A549 (cell line): ENCODE measurements around the gene MVB12B. TPM values are rescaled to one million over a fixed set of nuclear protein-coding genes. Genes with fewer than 3 reads are reported as not detected.
A peak's percentile ranks its signal among the peaks of the same experiment; 100 is the strongest.

Experiments
- ATAC-seq, 2 experiments: fragments of 200-7000 bp in 1 of 2; fragments of >200 bp in 1 of 2; cut with Nextera tagmentation in 1 of 2; cut with Tn5 transposase in 1 of 2; 3 replicates each; pipeline versions ENCODE4 v1.8.0 to v1.9.1; 2018 to 2020; ENCODE audit warnings: mild to moderate bottlenecking in 1 of 2, moderate library complexity in 1 of 2
- CTCF ChIA-PET: fragments of 300-600 bp; sonication (Branson Sonifier 250); formaldehyde crosslinking; extraction: SDS; loops from one replicate; lab custom pipeline; 2021; ENCODE audit warnings: antibody characterized with exemption, inconsistent platforms; lab: Yijun Ruan, JAX
- POLR2A ChIA-PET: fragments of 350-600 bp; formaldehyde crosslinking; extraction: SDS; loops from one replicate; lab custom pipeline; 2021; ENCODE audit warnings: antibody characterized with exemption, inconsistent platforms; lab: Yijun Ruan, JAX
- DNase-seq, 2 experiments: peaks; one replicate each; pipeline versions ENCODE4 v3.0.0 to v3.0.0-alpha.2; 2011 to 2016; ENCODE audit warnings: low read depth in 1 of 2, low spot score in 1 of 2
- FAIRE-seq: peaks from 2 replicates; lab custom pipeline; 2011; peaks lifted over from hg19 to GRCh38; lab: Jason Lieb, UNC
- H3K27ac ChIP-seq, 2 experiments: fragments of >200 bp; sonication (Bioruptor Twin); formaldehyde crosslinking; 3 replicates each; pipeline ENCODE4 v1.5.1; 2016 to 2017
- H3K4me1 ChIP-seq: fragments of >200 bp; sonication (Bioruptor Twin); formaldehyde crosslinking; 3 replicates; pipeline ENCODE4 v1.6.1; 2016
- H3K4me2 ChIP-seq: fragments of >200 bp; sonication (Bioruptor Twin); formaldehyde crosslinking; 3 replicates; pipeline ENCODE4 v1.6.1; 2016
- H3K4me3 ChIP-seq: fragments of >200 bp; sonication (Bioruptor Twin); formaldehyde crosslinking; 3 replicates; pipeline ENCODE4 v1.5.1; 2016
- H3K9me3 ChIP-seq: fragments of >200 bp; sonication (Bioruptor Twin); formaldehyde crosslinking; 3 replicates; pipeline ENCODE4 v1.6.1; 2016
- BHLHE40 ChIP-seq: IDR thresholded peaks from 2 replicates; pipeline ENCODE4 v1.6.1; 2012; ENCODE audit warnings: low read depth, low read length, inconsistent platforms
- CBX2 ChIP-seq: fragments of 200-600 bp; sonication (generic); IDR thresholded peaks from 2 replicates; pipeline ENCODE4 v1.6.1; 2016; ENCODE audit warnings: low read depth, mild to moderate bottlenecking, borderline replicate concordance
- CBX8 ChIP-seq: fragments of 200-600 bp; sonication (generic); IDR thresholded peaks from 2 replicates; pipeline ENCODE4 v1.6.1; 2016
- CHD2 ChIP-seq: fragments of 150-350 bp; IDR thresholded peaks from 2 replicates; pipeline ENCODE4 v1.6.1; 2014; ENCODE audit warnings: low read length; ENCODE audit not compliant: partially characterized antibody
- CHD4 ChIP-seq: fragments of 200-600 bp; sonication (generic); IDR thresholded peaks from 2 replicates; pipeline ENCODE4 v1.6.1; 2016; ENCODE audit warnings: antibody characterized with exemption, mild to moderate bottlenecking, borderline replicate concordance
- CTCF ChIP-seq: fragments of >200 bp; sonication (Bioruptor Twin); formaldehyde crosslinking; IDR thresholded peaks from 3 replicates; pipeline ENCODE4 v1.5.1; 2016
- E2F6 ChIP-seq: IDR thresholded peaks from 2 replicates; pipeline ENCODE4 v1.6.1; 2012; ENCODE audit warnings: low read depth, borderline replicate concordance
- EHF ChIP-seq: fragments of 250-450 bp; sonication (Bioruptor Pico); IDR thresholded peaks from 2 replicates; pipeline ENCODE4 v1.5.0; 2020; ENCODE audit warnings: mild to moderate bottlenecking
- EHMT2 ChIP-seq: fragments of 200-600 bp; sonication (generic); IDR thresholded peaks from 2 replicates; pipeline ENCODE4 v1.6.1; 2016; ENCODE audit warnings: antibody characterized with exemption, low read depth, mild to moderate bottlenecking, moderate library complexity
- ESRRA ChIP-seq: fragments of 150-350 bp; IDR thresholded peaks from 2 replicates; pipeline ENCODE4 v1.6.1; 2014; ENCODE audit warnings: mild to moderate bottlenecking, low read length, borderline replicate concordance
- FOXS1 ChIP-seq: fragments of 250-450 bp; sonication (Bioruptor Pico); IDR thresholded peaks from 2 replicates; pipeline ENCODE4 v1.5.0; 2020; ENCODE audit warnings: mild to moderate bottlenecking, moderate library complexity
- GATA3 ChIP-seq: IDR thresholded peaks from 2 replicates; pipeline ENCODE4 v1.6.1; 2012; ENCODE audit warnings: borderline replicate concordance
- HES2 ChIP-seq: fragments of >200 bp; sonication (Bioruptor Twin); formaldehyde crosslinking; IDR thresholded peaks from 2 replicates; pipeline ENCODE4 v1.6.1; 2016
- HEYL ChIP-seq: fragments of 250-450 bp; sonication (Bioruptor Pico); IDR thresholded peaks from 2 replicates; pipeline ENCODE4 v1.8.0; 2021; ENCODE audit warnings: mild to moderate bottlenecking, moderate library complexity
- KDM5A ChIP-seq: fragments of 200-600 bp; sonication (generic); IDR thresholded peaks from 2 replicates; pipeline ENCODE4 v1.6.1; 2016; ENCODE audit warnings: antibody characterized with exemption, mild to moderate bottlenecking
- MAFK ChIP-seq: fragments of 450-650 bp; IDR thresholded peaks from 2 replicates; pipeline ENCODE4 v1.6.1; 2014; ENCODE audit not compliant: partially characterized antibody
- MAZ ChIP-seq: fragments of 150-350 bp; IDR thresholded peaks from 2 replicates; pipeline ENCODE4 v1.6.1; 2014; ENCODE audit warnings: antibody characterized with exemption, low read depth, low read length, borderline replicate concordance
- PBX3 ChIP-seq: IDR thresholded peaks from 2 replicates; pipeline ENCODE4 v1.6.1; 2012
- RNF2 ChIP-seq: fragments of 200-600 bp; sonication (generic); IDR thresholded peaks from 2 replicates; pipeline ENCODE4 v1.6.1; 2016; ENCODE audit warnings: low read depth, mild to moderate bottlenecking, antibody characterized with exemption, moderate library complexity, borderline replicate concordance
- ZC3H11A ChIP-seq: fragments of 450-650 bp; IDR thresholded peaks from 2 replicates; pipeline ENCODE4 v1.6.1; 2014; ENCODE audit warnings: antibody characterized with exemption, mild to moderate bottlenecking
- ZFP36 ChIP-seq: fragments of 450-650 bp; IDR thresholded peaks from 2 replicates; pipeline ENCODE4 v1.6.1; 2014; ENCODE audit warnings: borderline replicate concordance; ENCODE audit not compliant: partially characterized antibody
- WGBS: methylation state at CpG from one replicate; pipeline ENCODE4 v1.1.6; 2017; ENCODE audit errors: missing lambda C conversion rate; 5-methylcytosine and 5-hydroxymethylcytosine counted together
- polyA plus RNA-seq, 4 experiments: library from polyadenylated mRNA; depleted of rRNA in 3 of 4; stranded (reverse); fragments of >200 nt; fragmentation: RNase III in 1 of 4; extraction: RNeasy Plus Mini Kit Qiagen cat#74134 plus additional on column Dnase treatment in 1 of 4; gene quantifications; 2 replicates in 3 of 4; 3 replicates in 1 of 4; pipeline ENCODE4 v1.2.3, GENCODE V29; 2011 to 2017

Gene MVB12B
- polyA plus RNA-seq, 2 of the 4 experiments (the other 2 are of a cell fraction): 4.6 to 5.9 TPM

GRCh38 chr9:126367616-126368015 lies 41.0 kb downstream of the MVB12B start:
- FAIRE-seq: no peak
- POLR2A ChIA-PET: no interaction called here

GRCh38 chr9:126368020-126368419 lies 41.4 kb downstream of the MVB12B start:
- no peak for ATAC-seq
- WGBS: 91% methylated on average over 7 of the region's 7 CpGs
- Histone ChIP-seq H3K27ac (no peak overlapping the region), H3K4me1 (peaks cover 5% of the 10 kb centered on the region; the same call in 2 of the 3 replicates), H3K9me3 (0 out of 3 replicates have a peak, but pooled peaks cover 8% of the 10 kb centered on the region), H3K4me2 (no peak overlapping the region), H3K4me3 (no peak overlapping the region)
- FAIRE-seq: no peak
- POLR2A ChIA-PET: no interaction called here
- DNase-seq: no peak
- TF ChIP-seq CHD4: no peak
- no peak for TF ChIP-seq CBX8
- peak; percentile 32 for TF ChIP-seq ZFP36
- CTCF ChIA-PET: interaction anchor here (0.8 to 2.8 kb wide), 3 partner anchors 10 to 66 kb away, joined by 4 to 9 read pairs (median 5); no protein-coding TSS in a partner anchor

More at GRCh38 chr9:126367616-126368015, 41.0 kb downstream of the MVB12B start:
- H3K4me3 ChIP-seq: no peak overlapping the region
- H3K4me1 ChIP-seq: peaks cover 1% of the 10 kb centered on the region; the same call in 1 of the 3 replicates
- H3K4me2 ChIP-seq: no peak overlapping the region
- H3K9me3 ChIP-seq: peaks cover 12% of the 10 kb centered on the region; the same call in 1 of the 3 replicates
- DNase-seq: no peak
- WGBS: 78% methylated on average over 3 of the region's 3 CpGs
- TF ChIP-seq HEYL (CRISPR knock-in tag): no peak
- CTCF ChIA-PET: interaction anchor here (0.8 to 2.8 kb wide), 3 partner anchors 10 to 65 kb away, joined by 4 to 9 read pairs (median 5); no protein-coding TSS in a partner anchor
- no peak for ATAC-seq
- H3K27ac ChIP-seq: no peak overlapping the region

- no peaks in the 10 kb centered on the region for H3K9me3 ChIP-seq
- no peak for DNase-seq
- H3K27ac ChIP-seq: no peak overlapping the region
- FAIRE-seq: no peak
- CTCF ChIA-PET: no interaction called here
- ATAC-seq: no peak
- WGBS: 91% methylated on average over 13 of the region's 17 CpGs
- peaks cover 25% of the 10 kb centered on the region; the same call in 2 of the 3 replicates for H3K4me1 ChIP-seq
- TF ChIP-seq ZC3H11A (no peak), GATA3 (peak; percentile 56; the same call in 1 of the 2 replicates)
- H3K4me2 ChIP-seq: no peak overlapping the region
- no peak overlapping the region for H3K4me3 ChIP-seq
- POLR2A ChIA-PET: no interaction called here
Measured at GRCh38 chr9:126371007-126371870, 44.6 kb downstream of the MVB12B start.

- Histone ChIP-seq H3K27ac (peak overlapping the region in 1 of 2 experiments; percentile 59; a peak in 3 of 6 replicates), H3K4me2 (peak overlapping the region; percentile 47), H3K9me3 (no peaks in the 10 kb centered on the region), H3K4me3 (no peak overlapping the region), H3K4me1 (peaks cover 25% of the 10 kb centered on the region; the same call in 2 of the 3 replicates)
- ChIA-PET POLR2A (no interaction called here), CTCF (interaction anchor here (0.8 kb wide), 1 partner anchor 26 kb away, joined by 4 read pairs; no protein-coding TSS in a partner anchor)
- ATAC-seq (peak in 1 of 2 experiments; percentile 20; a peak in 2 of 6 replicates), FAIRE-seq (no peak), DNase-seq (no peak)
- WGBS: 85% methylated on average over 6 of the region's 6 CpGs
- TF ChIP-seq BHLHE40 (no peak), FOXS1 (no peak), RNF2 (no peak), MAFK (no peak), HEYL (CRISPR knock-in tag) (no peak), ESRRA (no peak), KDM5A (no peak), MAZ (no peak), PBX3 (no peak), EHMT2 (no peak), CTCF (no peak), CHD2 (no peak), CBX8 (no peak), CBX2 (no peak), E2F6 (no peak), EHF (CRISPR knock-in tag) (no peak), HES2 (no peak)
Measured at GRCh38 chr9:126372716-126373115, 46.1 kb downstream of the MVB12B start.
